Endothelial cell of umbilical vein (primary cell): ENCODE measurements around the gene SLC47A2. TPM values are rescaled to one million over a fixed set of nuclear protein-coding genes. Genes with fewer than 3 reads are reported as not detected.
"Not testable (repeated sequence)": the region's sequence is repeated elsewhere in the genome, so short reads cannot be mapped to it uniquely, and the experiment has no call there.

Experiments used
- BruUV-seq: library from RNA; stranded (reverse); fragments of 400-500 nt; replicated peaks from 2 replicates; lab custom pipeline; 2021; lab: Mats Ljungman, UMichigan
- CTCF ChIA-PET: fragments of 300-600, 350-600 bp; sonication (Branson Sonifier 250); formaldehyde crosslinking; loops from one replicate; lab custom pipeline; 2021; ENCODE audit warnings: antibody characterized with exemption, inconsistent platforms; lab: Charles Lee
- POLR2A ChIA-PET: fragments of 300-600, 350-600 bp; sonication (Branson Sonifier 250); formaldehyde crosslinking; loops from one replicate; lab custom pipeline; 2021; ENCODE audit warnings: antibody characterized with exemption, inconsistent platforms; lab: Charles Lee
- DNase-seq: peaks from one replicate; pipeline ENCODE4 v3.0.0-alpha.2; 2011; ENCODE audit warnings: low read depth, low spot score
- FAIRE-seq: peaks from 2 replicates; lab custom pipeline; 2011; peaks lifted over from hg19 to GRCh38; lab: Jason Lieb, UNC
- H2AFZ ChIP-seq: 2 replicates; pipeline ENCODE4 v1.6.0; 2012; ENCODE audit warnings: low read depth, low read length, control low read depth, inconsistent platforms
- H3K27ac ChIP-seq: 2 replicates; pipeline ENCODE4 v1.5.1; 2011; ENCODE audit warnings: low read depth, mild to moderate bottlenecking, control low read depth, low read length, moderate library complexity; ENCODE audit not compliant: insufficient read depth
- H3K27me3 ChIP-seq, 2 experiments: 2 replicates each; pipeline versions ENCODE4 v1.6.0 to v1.6.1; 2011; ENCODE audit warnings: low read length in 2 of 2, mixed read lengths in 1 of 2; ENCODE audit not compliant: control insufficient read depth in 2 of 2, insufficient read depth in 2 of 2
- H3K36me3 ChIP-seq, 2 experiments: 2 replicates in 1 of 2; 3 replicates in 1 of 2; pipeline ENCODE4 v1.5.1; 2011; ENCODE audit warnings: low read length in 2 of 2, mild to moderate bottlenecking in 1 of 2, moderate library complexity in 1 of 2; ENCODE audit not compliant: control insufficient read depth in 2 of 2, insufficient read depth in 2 of 2; ENCODE audit errors: extremely low read depth in 1 of 2
- H3K4me1 ChIP-seq: 3 replicates; pipeline ENCODE4 v1.5.1; 2011; ENCODE audit warnings: mild to moderate bottlenecking, low read length; ENCODE audit not compliant: control insufficient read depth, insufficient read depth; ENCODE audit errors: extremely low read depth
- H3K4me2 ChIP-seq: 2 replicates; pipeline ENCODE4 v1.6.1; 2011; ENCODE audit warnings: low read length, control low read depth, mixed read lengths; ENCODE audit not compliant: insufficient read depth
- H3K4me3 ChIP-seq, 3 experiments: fragments of 200-600 bp in 1 of 3; sonication (generic), shearing (Covaris generic) in 1 of 3; replicated peaks in 1 of 3; 2 replicates each; pipeline ENCODE4 v1.5.1; 2011 to 2016; ENCODE audit warnings: control low read depth in 3 of 3, low read length in 3 of 3, mild to moderate bottlenecking in 2 of 3, inconsistent platforms in 1 of 3, low read depth in 1 of 3, moderate library complexity in 1 of 3; ENCODE audit not compliant: insufficient read depth in 1 of 3
- H3K79me2 ChIP-seq: 2 replicates; pipeline ENCODE4 v1.6.0; 2012; ENCODE audit warnings: low read length, inconsistent platforms; ENCODE audit not compliant: control insufficient read depth, insufficient read depth
- H3K9ac ChIP-seq: replicated peaks from 2 replicates; pipeline ENCODE3; 2011; ENCODE audit warnings: low read length, control low read depth; ENCODE audit not compliant: insufficient read depth; ENCODE audit errors: extremely low read depth
- H3K9me1 ChIP-seq: replicated peaks from 3 replicates; pipeline ENCODE4 v1.6.0; 2011; ENCODE audit warnings: mild to moderate bottlenecking, low read length; ENCODE audit not compliant: control insufficient read depth, insufficient read depth; ENCODE audit errors: extremely low read depth
- H3K9me3 ChIP-seq: replicated peaks from 2 replicates; pipeline ENCODE4 v1.5.1; 2012; ENCODE audit warnings: low read length, inconsistent platforms; ENCODE audit not compliant: control insufficient read depth, insufficient read depth
- H4K20me1 ChIP-seq: replicated peaks from 2 replicates; pipeline ENCODE3; 2011; ENCODE audit warnings: mild to moderate bottlenecking, low read length; ENCODE audit not compliant: control insufficient read depth, insufficient read depth; ENCODE audit errors: extremely low read depth
- CTCF ChIP-seq, 2 donors: IDR thresholded peaks; 1 replicate in 1 of 2; 2 replicates in 1 of 2; pipeline ENCODE4 v1.5.1; 2011; ENCODE audit warnings: low read length in 2 of 2, mild to moderate bottlenecking in 2 of 2, moderate library complexity in 2 of 2, control low read depth in 1 of 2, inconsistent platforms in 1 of 2, low read depth in 1 of 2; ENCODE audit not compliant: insufficient read depth in 1 of 2; ENCODE audit errors: extremely low read depth in 1 of 2
- EZH2 ChIP-seq: IDR thresholded peaks from 2 replicates; pipeline ENCODE4 v1.6.1; 2012; ENCODE audit warnings: borderline replicate concordance, low read depth, mild to moderate bottlenecking, moderate library complexity, low read length, inconsistent platforms; ENCODE audit not compliant: severe bottlenecking
- POLR2AphosphoS5 ChIP-seq: IDR thresholded peaks from 2 replicates; pipeline ENCODE4 v1.6.1; 2012; ENCODE audit warnings: low read depth, mild to moderate bottlenecking, control low read depth, low read length, moderate library complexity; ENCODE audit not compliant: insufficient read depth
- dilution Hi-C: fragments of 300-500 bp; cut with MboI; formaldehyde crosslinking; loops from one replicate; pipeline ENCODE4 v1.15.0; 2019; ENCODE audit warnings: low sequenced_read_pairs; ENCODE audit not compliant: extremely low pct_ligation_motif_present
- intact Hi-C: fragments of 100-400 bp; cut with micrococcal nuclease; formaldehyde crosslinking; loops from one replicate; pipeline ENCODE4 v1.10.0; 2022
- polyA plus RNA-seq, 4 experiments: library from polyadenylated mRNA; depleted of rRNA in 3 of 4; stranded (reverse) in 3 of 4; unstranded in 1 of 4; fragments of >200 nt; gene quantifications; 2 replicates each; pipeline versions ENCODE4 v1.2.1 to v1.2.3, GENCODE V29; 2011 to 2012; ENCODE audit warnings: missing spikeins in 1 of 4
- total RNA-seq: library from RNA; stranded (reverse); gene quantifications from 2 replicates; pipeline ENCODE4 v1.2.3, GENCODE V29; 2021

The SLC47A2 gene
- total and polyA plus RNA-seq, 2 donors (not counting 3 experiments of a cell fraction or from before 2014, with no cell fraction given) = not detected

- Histone ChIP-seq H3K4me2 (no peak overlapping the region), H3K9ac (no peak overlapping the region), H3K27ac (no peak overlapping the region), H3K4me3 (no peak overlapping the region), H4K20me1 (no peaks in the 10 kb centered on the region), H3K36me3 (no peaks in the 10 kb centered on the region), H2AFZ (no peak overlapping the region), H3K27me3 (no peaks in the 10 kb centered on the region), H3K4me1 (no peaks in the 10 kb centered on the region), H3K9me1 (no peaks in the 10 kb centered on the region), H3K9me3 (no peaks in the 10 kb centered on the region), H3K79me2 (no peaks in the 10 kb centered on the region)
- intact Hi-C loops (no loop called here), dilution Hi-C loops (no loop called here)
- CTCF ChIA-PET = no interaction called here
- no peak for FAIRE-seq
- POLR2A ChIA-PET = no interaction called here
- no peak for DNase-seq
- BruUV-seq = no TSS peak
- no peak for TF ChIP-seq EZH2
- TF ChIP-seq POLR2AphosphoS5 = no peak
- no peak for TF ChIP-seq CTCF (IDR thresholded peaks at IDR 0.05; ENCODE audit: extremely low read depth in 1 of 2, insufficient read depth in 1 of 2, low read depth in 1 of 2, low read length in 2 of 2)
Measured at GRCh38 chr17:19686400-19687090, 29.8 kb downstream of the SLC47A2 start.

DNA sequence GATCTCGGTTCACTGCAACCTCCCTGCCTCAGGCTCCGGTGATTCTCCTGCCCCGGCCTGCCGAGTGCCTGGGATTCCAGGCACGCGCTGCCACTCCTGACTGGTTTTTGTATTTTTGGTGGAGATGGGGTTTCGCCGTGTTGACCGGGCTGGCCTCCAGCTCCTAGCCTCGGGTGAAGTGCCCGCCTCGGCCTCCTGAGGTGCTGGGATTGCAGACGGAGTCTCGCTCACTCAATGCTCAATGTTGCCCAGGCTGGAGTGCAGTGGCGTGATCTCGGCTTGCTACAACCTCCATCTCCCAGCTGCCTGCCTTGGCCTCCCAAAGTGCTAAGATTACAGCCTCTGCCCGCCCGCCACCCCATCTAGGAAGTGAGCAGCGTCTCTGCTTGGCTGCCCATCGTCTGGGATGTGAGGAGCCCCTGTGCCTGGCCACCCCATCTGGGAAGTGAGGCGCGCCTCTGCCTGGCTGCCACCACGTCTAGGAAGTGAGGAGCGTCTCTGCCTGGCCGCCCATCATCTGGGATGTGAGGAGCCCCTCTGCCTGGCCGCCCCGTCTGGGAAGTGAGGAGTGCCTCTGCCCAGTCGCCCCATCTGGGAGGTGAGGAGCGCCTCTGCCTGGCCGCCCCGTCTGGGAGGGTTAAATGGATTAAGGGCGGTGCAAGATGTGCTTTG lies 31.3 kb downstream of the SLC47A2 start:
- dilution Hi-C loops, BruUV-seq, H2AFZ ChIP-seq, POLR2A ChIA-PET, H3K4me3 ChIP-seq, H4K20me1 ChIP-seq, H3K4me2 ChIP-seq, H3K79me2 ChIP-seq, H3K9ac ChIP-seq, DNase-seq, H3K4me1 ChIP-seq, intact Hi-C loops, H3K9me3 ChIP-seq, H3K36me3 ChIP-seq, FAIRE-seq, H3K27ac ChIP-seq, H3K9me1 ChIP-seq, H3K27me3 ChIP-seq: not testable (repeated sequence)
- CTCF ChIA-PET = interaction anchor here (1.5 to 1.6 kb wide), 2 partner anchors 13 to 78 kb away, joined by 4 to 5 read pairs; no protein-coding TSS in a partner anchor
